HCT116 (cell line): ENCODE results near the gene XNDC1N.

Source experiments
- POLR2AphosphoS5 ChIP-seq: IDR thresholded peaks from 2 replicates; pipeline ENCODE4 v1.6.1; 2011; ENCODE audit warnings: mild to moderate bottlenecking, low read depth, low read length, moderate library complexity
- TF ChIP-seq, protein P1 (sequence below), 3 experiments: fragments of 200-600 bp in 1 of 3; sonication (generic) in 1 of 3; IDR thresholded peaks in 2 of 3; conservative IDR thresholded peaks in 1 of 3; 2 replicates each; pipeline ENCODE4 v1.5.1; 2012 to 2017; ENCODE audit warnings: low read depth in 2 of 3, low read length in 2 of 3, antibody characterized with exemption in 1 of 3, borderline replicate concordance in 1 of 3, control low read depth in 1 of 3, mild to moderate bottlenecking in 1 of 3, mixed read lengths in 1 of 3, mixed run types in 1 of 3, moderate library complexity in 1 of 3; ENCODE audit not compliant: insufficient read depth in 1 of 3

DNA sequence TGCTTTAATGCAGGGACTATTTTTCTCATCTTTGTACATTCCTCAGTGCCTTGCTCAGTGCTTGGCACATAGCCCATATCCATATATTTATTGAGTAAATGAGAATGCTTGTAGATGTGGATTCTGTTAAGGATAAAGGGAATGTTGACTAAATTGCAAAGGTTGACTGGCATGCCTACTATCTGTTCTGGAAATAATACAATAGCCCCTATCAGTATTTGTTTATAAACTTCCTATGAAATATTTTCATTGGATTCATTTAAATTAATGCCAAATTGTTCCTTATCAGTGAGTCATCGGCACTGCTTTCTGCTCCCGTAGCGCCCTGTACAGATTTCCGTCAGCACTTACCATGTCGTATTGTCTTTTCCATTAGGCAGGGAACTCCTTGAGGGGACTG, 8.4 kb upstream of the XNDC1N start:
- TF ChIP-seq, protein P1, sequence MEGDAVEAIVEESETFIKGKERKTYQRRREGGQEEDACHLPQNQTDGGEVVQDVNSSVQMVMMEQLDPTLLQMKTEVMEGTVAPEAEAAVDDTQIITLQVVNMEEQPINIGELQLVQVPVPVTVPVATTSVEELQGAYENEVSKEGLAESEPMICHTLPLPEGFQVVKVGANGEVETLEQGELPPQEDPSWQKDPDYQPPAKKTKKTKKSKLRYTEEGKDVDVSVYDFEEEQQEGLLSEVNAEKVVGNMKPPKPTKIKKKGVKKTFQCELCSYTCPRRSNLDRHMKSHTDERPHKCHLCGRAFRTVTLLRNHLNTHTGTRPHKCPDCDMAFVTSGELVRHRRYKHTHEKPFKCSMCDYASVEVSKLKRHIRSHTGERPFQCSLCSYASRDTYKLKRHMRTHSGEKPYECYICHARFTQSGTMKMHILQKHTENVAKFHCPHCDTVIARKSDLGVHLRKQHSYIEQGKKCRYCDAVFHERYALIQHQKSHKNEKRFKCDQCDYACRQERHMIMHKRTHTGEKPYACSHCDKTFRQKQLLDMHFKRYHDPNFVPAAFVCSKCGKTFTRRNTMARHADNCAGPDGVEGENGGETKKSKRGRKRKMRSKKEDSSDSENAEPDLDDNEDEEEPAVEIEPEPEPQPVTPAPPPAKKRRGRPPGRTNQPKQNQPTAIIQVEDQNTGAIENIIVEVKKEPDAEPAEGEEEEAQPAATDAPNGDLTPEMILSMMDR (IDR thresholded peaks at IDR 0.05 in 2 of 3, conservative IDR thresholded peaks at IDR 0.05 in 1 of 3; ENCODE audit: borderline replicate concordance in 1 of 3, insufficient read depth in 1 of 3, low read depth in 2 of 3, low read length in 2 of 3) = no peak
- TF ChIP-seq POLR2AphosphoS5 = no peak
